Central memory CD8-positive, alpha-beta T cell (primary cell): ENCODE data around the gene NPTN.
A peak's percentile ranks its signal among the peaks of the same experiment; 100 is the strongest.

Experiments
- ATAC-seq: fragments of 150-1000 bp; cut with Tn5 transposase; replicated peaks from 2 replicates; pipeline ENCODE4 v1.10.0; 2022; ENCODE audit warnings: mild to moderate bottlenecking, moderate FRiP score, moderate number of reproducible peaks; ENCODE audit not compliant: poor library complexity, severe bottlenecking; ENCODE audit errors: extremely low read depth
- DNase-seq, 2 donors: peaks; one replicate each; pipeline ENCODE4 v3.0.0; 2021; ENCODE audit warnings: low spot score in 2 of 2
- H3K27ac Mint-ChIP-seq: one replicate; pipeline ENCODE4 v1.8.0; 2022; ENCODE audit warnings: low read depth, mild to moderate bottlenecking, moderate library complexity, mixed read lengths
- H3K27me3 Mint-ChIP-seq: one replicate; pipeline ENCODE4 v1.8.0; 2022; ENCODE audit warnings: mixed read lengths
- H3K36me3 Mint-ChIP-seq: one replicate; pipeline ENCODE4 v1.8.0; 2022; ENCODE audit warnings: mild to moderate bottlenecking, moderate library complexity, mixed read lengths; ENCODE audit not compliant: insufficient read depth
- H3K4me1 Mint-ChIP-seq: one replicate; pipeline ENCODE4 v1.8.0; 2022; ENCODE audit warnings: mixed read lengths
- H3K4me3 Mint-ChIP-seq: one replicate; pipeline ENCODE4 v1.8.0; 2022; ENCODE audit warnings: mild to moderate bottlenecking, moderate library complexity, mixed read lengths
- H3K9me3 Mint-ChIP-seq: one replicate; pipeline ENCODE4 v1.8.0; 2022; ENCODE audit warnings: mixed read lengths

Gene NPTN

GRCh38 chr15:73629798-73630429, 3.3 kb downstream of the NPTN start:
- H3K27ac Mint-ChIP-seq: no peak overlapping the region
- H3K27me3 Mint-ChIP-seq: no peaks in the 10 kb centered on the region
- H3K36me3 Mint-ChIP-seq: peaks cover 9% of the 10 kb centered on the region
- ATAC-seq (no peak), DNase-seq (no peak)
- no peak overlapping the region for H3K4me3 Mint-ChIP-seq
- no peaks in the 10 kb centered on the region for H3K9me3 Mint-ChIP-seq
- peaks cover 45% of the 10 kb centered on the region for H3K4me1 Mint-ChIP-seq

GRCh38 chr15:73628976-73629797, 4.0 kb downstream of the NPTN start:
- Mint-ChIP-seq H3K27me3 (no peaks in the 10 kb centered on the region), H3K9me3 (no peaks in the 10 kb centered on the region), H3K36me3 (peaks cover 9% of the 10 kb centered on the region), H3K4me1 (peaks cover 45% of the 10 kb centered on the region), H3K4me3 (no peak overlapping the region), H3K27ac (no peak overlapping the region)
- ATAC-seq (no peak), DNase-seq (no peak)

GRCh38 chr15:73628102-73628501, 5.1 kb downstream of the NPTN start:
- DNase-seq (no peak), ATAC-seq (no peak)
- Mint-ChIP-seq H3K4me3 (no peak overlapping the region), H3K9me3 (no peaks in the 10 kb centered on the region), H3K4me1 (peaks cover 46% of the 10 kb centered on the region), H3K27ac (peak overlapping the region; percentile 15), H3K36me3 (peaks cover 6% of the 10 kb centered on the region), H3K27me3 (no peaks in the 10 kb centered on the region)

GRCh38 chr15:73626072-73626471, 7.1 kb downstream of the NPTN start:
- H3K36me3 Mint-ChIP-seq: peaks cover 2% of the 10 kb centered on the region
- ATAC-seq (no peak), DNase-seq (no peak)
- H3K4me3 Mint-ChIP-seq: no peak overlapping the region
- no peaks in the 10 kb centered on the region for H3K9me3 Mint-ChIP-seq
- H3K4me1 Mint-ChIP-seq: peaks cover 46% of the 10 kb centered on the region
- H3K27me3 Mint-ChIP-seq: no peaks in the 10 kb centered on the region
- no peak overlapping the region for H3K27ac Mint-ChIP-seq

- Mint-ChIP-seq H3K27me3 (no peaks in the 10 kb centered on the region), H3K36me3 (peaks cover 2% of the 10 kb centered on the region), H3K9me3 (no peaks in the 10 kb centered on the region), H3K27ac (no peak overlapping the region), H3K4me3 (no peak overlapping the region), H3K4me1 (peaks cover 43% of the 10 kb centered on the region)
- ATAC-seq: no peak
- DNase-seq: no peak
Observed at GRCh38 chr15:73624530-73624929, 8.7 kb downstream of the NPTN start.

- no peak for DNase-seq
- peaks cover 50% of the 10 kb centered on the region for H3K4me1 Mint-ChIP-seq
Observed at GRCh38 chr15:73621286-73621826, 11.8 kb downstream of the NPTN start.

GRCh38 chr15:73620078-73620477, 13.1 kb downstream of the NPTN start:
- Mint-ChIP-seq H3K36me3 (no peaks in the 10 kb centered on the region), H3K27ac (no peak overlapping the region), H3K4me3 (no peak overlapping the region), H3K27me3 (no peaks in the 10 kb centered on the region), H3K4me1 (peaks cover 53% of the 10 kb centered on the region), H3K9me3 (no peaks in the 10 kb centered on the region)
- ATAC-seq: no peak
- DNase-seq: no peak

More at GRCh38 chr15:73621286-73621826, 11.8 kb downstream of the NPTN start:
- no peak for ATAC-seq
- H3K27me3 Mint-ChIP-seq: no peaks in the 10 kb centered on the region
- no peak overlapping the region for H3K4me3 Mint-ChIP-seq
- H3K36me3 Mint-ChIP-seq: no peaks in the 10 kb centered on the region
- H3K27ac Mint-ChIP-seq: no peak overlapping the region
- H3K9me3 Mint-ChIP-seq: no peaks in the 10 kb centered on the region

GRCh38 chr15:73617913-73618312, 15.3 kb downstream of the NPTN start:
- no peak for DNase-seq
- H3K27ac Mint-ChIP-seq: peak overlapping the region; percentile 3
- H3K4me1 Mint-ChIP-seq: peaks cover 44% of the 10 kb centered on the region
- no peaks in the 10 kb centered on the region for H3K9me3 Mint-ChIP-seq
- no peaks in the 10 kb centered on the region for H3K27me3 Mint-ChIP-seq
- no peak overlapping the region for H3K4me3 Mint-ChIP-seq
- H3K36me3 Mint-ChIP-seq: no peaks in the 10 kb centered on the region
- ATAC-seq: no peak

GRCh38 chr15:73617301-73617831, 15.8 kb downstream of the NPTN start:
- Mint-ChIP-seq H3K27me3 (no peaks in the 10 kb centered on the region), H3K4me3 (no peak overlapping the region), H3K36me3 (no peaks in the 10 kb centered on the region), H3K27ac (no peak overlapping the region), H3K9me3 (no peaks in the 10 kb centered on the region), H3K4me1 (peaks cover 40% of the 10 kb centered on the region)
- DNase-seq: no peak
- no peak for ATAC-seq

- H3K4me3 Mint-ChIP-seq: no peak overlapping the region
- no peaks in the 10 kb centered on the region for H3K9me3 Mint-ChIP-seq
- H3K36me3 Mint-ChIP-seq: no peaks in the 10 kb centered on the region
- H3K4me1 Mint-ChIP-seq: peaks cover 38% of the 10 kb centered on the region
- no peak for DNase-seq
- no peak for ATAC-seq
- H3K27ac Mint-ChIP-seq: no peak overlapping the region
- H3K27me3 Mint-ChIP-seq: no peaks in the 10 kb centered on the region
Observed at GRCh38 chr15:73608941-73609340, 24.2 kb downstream of the NPTN start.

GRCh38 chr15:73608475-73608874, 24.7 kb downstream of the NPTN start:
- DNase-seq (no peak), ATAC-seq (no peak)
- H3K36me3 Mint-ChIP-seq: no peaks in the 10 kb centered on the region
- no peak overlapping the region for H3K4me3 Mint-ChIP-seq
- no peak overlapping the region for H3K27ac Mint-ChIP-seq
- H3K27me3 Mint-ChIP-seq: no peaks in the 10 kb centered on the region
- peaks cover 39% of the 10 kb centered on the region for H3K4me1 Mint-ChIP-seq
- H3K9me3 Mint-ChIP-seq: no peaks in the 10 kb centered on the region

GRCh38 chr15:73607843-73608242, 25.3 kb downstream of the NPTN start:
- no peaks in the 10 kb centered on the region for H3K36me3 Mint-ChIP-seq
- no peak overlapping the region for H3K4me3 Mint-ChIP-seq
- peaks cover 39% of the 10 kb centered on the region for H3K4me1 Mint-ChIP-seq
- H3K9me3 Mint-ChIP-seq: no peaks in the 10 kb centered on the region
- no peaks in the 10 kb centered on the region for H3K27me3 Mint-ChIP-seq
- no peak overlapping the region for H3K27ac Mint-ChIP-seq
- ATAC-seq: no peak
- DNase-seq: no peak

- Mint-ChIP-seq H3K4me1 (peaks cover 39% of the 10 kb centered on the region), H3K9me3 (no peaks in the 10 kb centered on the region), H3K4me3 (no peak overlapping the region), H3K27me3 (no peaks in the 10 kb centered on the region), H3K27ac (no peak overlapping the region), H3K36me3 (no peaks in the 10 kb centered on the region)
- ATAC-seq: no peak
- no peak for DNase-seq
Observed at GRCh38 chr15:73607405-73607804, 25.8 kb downstream of the NPTN start.
